HCT116 (cell line): ENCODE data around the gene CTNND2. TPM values are rescaled to one million over a fixed set of nuclear protein-coding genes. Genes with fewer than 3 reads are reported as not detected.

Experiments
- ATAC-seq: fragments of 200-7000 bp; cut with Tn5 transposase; 2 replicates; pipeline ENCODE4 v1.9.1; 2020; ENCODE audit warnings: mild to moderate bottlenecking, moderate library complexity
- BruUV-seq: library from RNA; stranded (reverse); fragments of 400-500 nt; replicated peaks from 2 replicates; lab custom pipeline; 2021; lab: Mats Ljungman, UMichigan
- CTCF ChIA-PET: fragments of 300-600 bp; sonication (Branson Sonifier 250); formaldehyde crosslinking; loops from one replicate; lab custom pipeline; 2021; ENCODE audit warnings: antibody characterized with exemption; lab: Charles Lee
- POLR2A ChIA-PET: fragments of 300-600, 350-600 bp; sonication (Branson Sonifier 250); formaldehyde crosslinking; loops from one replicate; lab custom pipeline; 2021; ENCODE audit warnings: antibody characterized with exemption; lab: Charles Lee
- RAD21 ChIA-PET, 2 experiments: fragments of 300-600 bp; sonication (Branson Sonifier 250); formaldehyde crosslinking; loops; one replicate each; lab custom pipeline; 2023; ENCODE audit warnings: low total read pairs in 2 of 2; ENCODE audit not compliant: uncharacterized antibody in 2 of 2, unreplicated experiment in 2 of 2, low non-redundant PET in 1 of 2; lab: Charles Lee
- DNase-seq: peaks from one replicate; pipeline ENCODE4 v3.0.0-alpha.2; 2010; ENCODE audit warnings: low read depth, low spot score
- H2AFZ ChIP-seq: fragments of 200-600 bp; shearing (Covaris generic), sonication (generic); 2 replicates; pipeline ENCODE4 v1.6.1; 2017; ENCODE audit warnings: low read depth, mixed run types, mixed read lengths, antibody characterized with exemption, low read length; ENCODE audit not compliant: poor library complexity, severe bottlenecking
- H3K27ac ChIP-seq: 2 replicates; pipeline ENCODE4 v1.5.1; 2012; ENCODE audit warnings: low read depth, low read length
- H3K27me3 ChIP-seq: fragments of 200-600 bp; sonication (generic); 2 replicates; pipeline ENCODE4 v1.6.1; 2016; ENCODE audit warnings: mixed run types, low read length, mixed read lengths; ENCODE audit not compliant: insufficient read depth
- H3K36me3 ChIP-seq, 2 experiments: fragments of 200-500 bp in 1 of 2; fragments of 200-600 bp in 1 of 2; sonication (Bioruptor generic) in 1 of 2; sonication (generic) in 1 of 2; 2 replicates each; pipeline versions ENCODE4 v1.5.1 to v1.6.1; 2014 to 2016; ENCODE audit warnings: low read length in 2 of 2, inconsistent platforms in 1 of 2, mixed read lengths in 1 of 2, mixed run types in 1 of 2; ENCODE audit not compliant: insufficient read depth in 2 of 2, control insufficient read depth in 1 of 2
- H3K4me1 ChIP-seq, 2 experiments: fragments of 200-600 bp in 1 of 2; sonication (generic) in 1 of 2; 2 replicates each; pipeline versions ENCODE4 v1.5.1 to v1.6.1; 2012 to 2017; ENCODE audit warnings: low read length in 2 of 2, inconsistent platforms in 1 of 2, mild to moderate bottlenecking in 1 of 2, mixed read lengths in 1 of 2, mixed run types in 1 of 2, moderate library complexity in 1 of 2; ENCODE audit not compliant: insufficient read depth in 2 of 2, control insufficient read depth in 1 of 2
- H3K4me2 ChIP-seq: fragments of 200-600 bp; sonication (generic); 2 replicates; pipeline ENCODE4 v1.6.1; 2017; ENCODE audit warnings: mixed run types, low read length, mixed read lengths
- H3K4me3 ChIP-seq, 2 experiments: fragments of 200-600 bp in 1 of 2; sonication (generic) in 1 of 2; replicated peaks in 1 of 2; 2 replicates each; pipeline ENCODE4 v1.5.1; 2011 to 2016; ENCODE audit warnings: low read length in 2 of 2, control low read depth in 1 of 2, low read depth in 1 of 2, mild to moderate bottlenecking in 1 of 2, mixed read lengths in 1 of 2, mixed run types in 1 of 2
- H3K79me2 ChIP-seq: fragments of 200-600 bp; sonication (generic); 2 replicates; pipeline ENCODE4 v1.6.1; 2017; ENCODE audit warnings: mild to moderate bottlenecking, mixed run types, low read length, moderate library complexity, mixed read lengths; ENCODE audit not compliant: insufficient read depth
- H3K9ac ChIP-seq: fragments of 200-600 bp; sonication (generic); 2 replicates; pipeline ENCODE4 v1.6.1; 2016; ENCODE audit warnings: low read length, mixed read lengths
- H3K9me2 ChIP-seq: fragments of 200-600 bp; sonication (generic), shearing (Covaris generic); 2 replicates; pipeline ENCODE4 v1.6.1; 2017; ENCODE audit warnings: mixed run types, mild to moderate bottlenecking, moderate library complexity; ENCODE audit not compliant: insufficient read depth
- H3K9me3 ChIP-seq, 2 experiments: fragments of 200-500 bp in 1 of 2; fragments of 200-600 bp in 1 of 2; sonication (Bioruptor generic) in 1 of 2; sonication (generic) in 1 of 2; 2 replicates each; pipeline ENCODE4 v1.6.1; 2014 to 2017; ENCODE audit warnings: low read length in 2 of 2, mixed read lengths in 2 of 2, inconsistent platforms in 1 of 2, low read depth in 1 of 2, mild to moderate bottlenecking in 1 of 2, mixed run types in 1 of 2, moderate library complexity in 1 of 2; ENCODE audit not compliant: control insufficient read depth in 1 of 2, insufficient read depth in 1 of 2
- H4K20me1 ChIP-seq: fragments of 200-600 bp; sonication (generic), shearing (Covaris generic); 2 replicates; pipeline ENCODE4 v1.6.1; 2017; ENCODE audit warnings: mixed run types, mild to moderate bottlenecking, moderate library complexity; ENCODE audit not compliant: insufficient read depth
- CEBPB ChIP-seq: IDR thresholded peaks from 2 replicates; pipeline ENCODE4 v1.6.1; 2012; ENCODE audit warnings: low read depth
- ELF1 ChIP-seq: IDR thresholded peaks from 2 replicates; pipeline ENCODE4 v1.6.1; 2012; ENCODE audit warnings: low read depth, borderline replicate concordance
- EZH2 ChIP-seq: fragments of 200-600 bp; sonication (generic); IDR thresholded peaks from 2 replicates; pipeline ENCODE4 v1.6.1; 2017; ENCODE audit warnings: antibody characterized with exemption, mixed run types
- EZH2phosphoT487 ChIP-seq: fragments of 200-600 bp; IDR thresholded peaks from 2 replicates; pipeline ENCODE4 v1.6.1; 2018; ENCODE audit warnings: antibody characterized with exemption, borderline replicate concordance
- POLR2A ChIP-seq: IDR thresholded peaks from 2 replicates; pipeline ENCODE4 v1.7.0; 2011; ENCODE audit warnings: borderline replicate concordance; ENCODE audit not compliant: insufficient read depth, insufficient read length; ENCODE audit errors: extremely low read depth
- POLR2AphosphoS5 ChIP-seq: IDR thresholded peaks from 2 replicates; pipeline ENCODE4 v1.6.1; 2011; ENCODE audit warnings: mild to moderate bottlenecking, low read depth, low read length, moderate library complexity
- SP1 ChIP-seq: IDR thresholded peaks from 2 replicates; pipeline ENCODE4 v1.6.1; 2012; ENCODE audit warnings: low read depth
- TCF7L2 ChIP-seq: IDR thresholded peaks from 2 replicates; pipeline ENCODE4 v1.7.0; 2011; ENCODE audit warnings: borderline replicate concordance, inconsistent platforms; ENCODE audit not compliant: insufficient read depth, insufficient read length; ENCODE audit errors: extremely low read depth
- YY1 ChIP-seq: IDR thresholded peaks from 2 replicates; pipeline ENCODE4 v1.6.1; 2011; ENCODE audit warnings: low read length, low read depth, moderate library complexity, mild to moderate bottlenecking; ENCODE audit not compliant: insufficient replicate concordance; ENCODE audit errors: extremely low read depth
- ZNF274 ChIP-seq: fragments of 200-500 bp; sonication (Bioruptor generic); IDR thresholded peaks from 2 replicates; pipeline ENCODE4 v1.6.1; 2014; ENCODE audit warnings: mild to moderate bottlenecking, low read depth, low read length, inconsistent platforms
- intact Hi-C: fragments of 100-400 bp; cut with micrococcal nuclease; formaldehyde crosslinking; loops from 2 replicates; pipeline ENCODE4 v1.10.0; 2022
- total RNA-seq: library from RNA; stranded (reverse); gene quantifications from one replicate; pipeline ENCODE4 v1.2.1, GENCODE V29; 2021; ENCODE audit not compliant: unreplicated experiment
- TF ChIP-seq, protein P1 (sequence below), 3 experiments: fragments of 200-600 bp in 1 of 3; sonication (generic) in 1 of 3; IDR thresholded peaks in 2 of 3; conservative IDR thresholded peaks in 1 of 3; 2 replicates each; pipeline ENCODE4 v1.5.1; 2012 to 2017; ENCODE audit warnings: low read depth in 2 of 3, low read length in 2 of 3, antibody characterized with exemption in 1 of 3, borderline replicate concordance in 1 of 3, control low read depth in 1 of 3, mild to moderate bottlenecking in 1 of 3, mixed read lengths in 1 of 3, mixed run types in 1 of 3, moderate library complexity in 1 of 3; ENCODE audit not compliant: insufficient read depth in 1 of 3
- TF ChIP-seq, protein P2 (sequence below): IDR thresholded peaks from 2 replicates; pipeline ENCODE4 v1.6.1; 2011; ENCODE audit warnings: mild to moderate bottlenecking, low read length, moderate library complexity; ENCODE audit not compliant: insufficient replicate concordance; ENCODE audit errors: extremely low read depth
- TF ChIP-seq, protein P3 (sequence below): IDR thresholded peaks from 2 replicates; pipeline ENCODE4 v1.6.1; 2012
- TF ChIP-seq, protein P4 (sequence below): IDR thresholded peaks from 2 replicates; pipeline ENCODE4 v1.6.1; 2012

CTNND2 gene
- total RNA-seq, 1 experiment from 2014 or later = not detected

DNA sequence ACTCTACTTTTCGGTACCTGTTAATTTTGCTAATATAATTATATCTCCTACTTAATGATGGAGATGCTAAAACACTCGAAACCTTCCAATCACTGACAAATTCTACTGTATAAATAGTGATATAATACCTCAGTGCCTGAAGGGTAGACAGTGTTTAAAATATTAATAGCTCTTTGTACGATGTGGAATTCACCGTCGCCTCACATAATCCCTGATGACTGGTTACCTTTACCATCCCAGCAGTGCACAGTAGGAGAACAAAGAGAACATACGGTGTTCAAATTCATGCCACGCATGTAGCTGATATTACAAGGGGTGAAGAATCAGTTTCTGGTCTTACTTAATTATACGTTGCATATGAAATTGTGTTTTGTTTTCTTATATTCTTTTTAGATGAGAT is 506.7 kb downstream of the CTNND2 start:
- Histone ChIP-seq H2AFZ (no peak overlapping the region), H3K9ac (no peak overlapping the region), H3K4me3 (no peak overlapping the region), H3K4me1 (no peaks in the 10 kb centered on the region), H3K79me2 (no peaks in the 10 kb centered on the region), H3K9me3 (peaks cover 0 to 13% of the 10 kb centered on the region in 2 experiments; a peak in 2 of 4 replicates), H3K4me2 (no peak overlapping the region), H3K27ac (no peak overlapping the region), H3K9me2 (no peaks in the 10 kb centered on the region), H3K27me3 (no peaks in the 10 kb centered on the region), H4K20me1 (no peaks in the 10 kb centered on the region), H3K36me3 (no peaks in the 10 kb centered on the region; a peak in 1 of 4 replicates)
- ATAC-seq (no peak), DNase-seq (no peak)
- intact Hi-C loops = no loop called here
- POLR2A ChIA-PET = no interaction called here
- BruUV-seq = no TSS peak
- CTCF ChIA-PET = no interaction called here
- RAD21 ChIA-PET = no interaction called here
- no peak for TF ChIP-seq EZH2phosphoT487
- TF ChIP-seq, protein P1, sequence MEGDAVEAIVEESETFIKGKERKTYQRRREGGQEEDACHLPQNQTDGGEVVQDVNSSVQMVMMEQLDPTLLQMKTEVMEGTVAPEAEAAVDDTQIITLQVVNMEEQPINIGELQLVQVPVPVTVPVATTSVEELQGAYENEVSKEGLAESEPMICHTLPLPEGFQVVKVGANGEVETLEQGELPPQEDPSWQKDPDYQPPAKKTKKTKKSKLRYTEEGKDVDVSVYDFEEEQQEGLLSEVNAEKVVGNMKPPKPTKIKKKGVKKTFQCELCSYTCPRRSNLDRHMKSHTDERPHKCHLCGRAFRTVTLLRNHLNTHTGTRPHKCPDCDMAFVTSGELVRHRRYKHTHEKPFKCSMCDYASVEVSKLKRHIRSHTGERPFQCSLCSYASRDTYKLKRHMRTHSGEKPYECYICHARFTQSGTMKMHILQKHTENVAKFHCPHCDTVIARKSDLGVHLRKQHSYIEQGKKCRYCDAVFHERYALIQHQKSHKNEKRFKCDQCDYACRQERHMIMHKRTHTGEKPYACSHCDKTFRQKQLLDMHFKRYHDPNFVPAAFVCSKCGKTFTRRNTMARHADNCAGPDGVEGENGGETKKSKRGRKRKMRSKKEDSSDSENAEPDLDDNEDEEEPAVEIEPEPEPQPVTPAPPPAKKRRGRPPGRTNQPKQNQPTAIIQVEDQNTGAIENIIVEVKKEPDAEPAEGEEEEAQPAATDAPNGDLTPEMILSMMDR (IDR thresholded peaks at IDR 0.05 in 2 of 3, conservative IDR thresholded peaks at IDR 0.05 in 1 of 3; ENCODE audit: borderline replicate concordance in 1 of 3, insufficient read depth in 1 of 3, low read depth in 2 of 3, low read length in 2 of 3) = no peak
- TF ChIP-seq ELF1 = no peak

DNA sequence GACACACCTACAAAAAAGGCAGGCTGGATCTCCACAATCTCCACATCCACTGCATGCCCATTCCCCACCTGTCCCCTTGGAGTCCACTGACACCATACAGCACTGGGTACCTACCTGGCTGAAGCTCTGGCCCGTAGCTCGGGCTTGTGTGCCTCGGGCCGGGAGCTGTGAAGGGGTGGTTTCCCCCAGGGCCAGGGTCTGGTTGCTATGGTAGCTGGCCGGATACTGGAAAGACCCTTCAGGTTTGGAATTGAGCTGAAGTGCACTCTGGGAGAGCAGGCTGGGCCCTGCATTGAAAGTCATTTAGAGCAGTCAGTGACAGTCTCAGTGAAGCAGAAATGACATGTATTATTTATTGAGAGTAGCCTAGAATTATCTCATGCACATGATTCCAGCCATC is 507.3 kb downstream of the CTNND2 start:
- no peaks in the 10 kb centered on the region for H3K9me2 ChIP-seq
- H3K4me2 ChIP-seq = no peak overlapping the region
- intact Hi-C loops = no loop called here
- H4K20me1 ChIP-seq = no peaks in the 10 kb centered on the region
- no peak overlapping the region for H3K9ac ChIP-seq
- H3K27me3 ChIP-seq = no peaks in the 10 kb centered on the region
- H3K4me3 ChIP-seq = no peak overlapping the region
- peaks cover 0 to 13% of the 10 kb centered on the region in 2 experiments; a peak in 2 of 4 replicates for H3K9me3 ChIP-seq
- BruUV-seq = no TSS peak
- H3K27ac ChIP-seq = no peak overlapping the region
- H3K36me3 ChIP-seq = no peaks in the 10 kb centered on the region; a peak in 1 of 4 replicates
- ATAC-seq (no peak), DNase-seq (no peak)
- H2AFZ ChIP-seq = no peak overlapping the region
- H3K4me1 ChIP-seq = no peaks in the 10 kb centered on the region
- POLR2A ChIA-PET = no interaction called here
- H3K79me2 ChIP-seq = no peaks in the 10 kb centered on the region
- CTCF ChIA-PET = no interaction called here
- RAD21 ChIA-PET = no interaction called here
- no peak for TF ChIP-seq ZNF274
- no peak for TF ChIP-seq TCF7L2
- TF ChIP-seq, protein P2, sequence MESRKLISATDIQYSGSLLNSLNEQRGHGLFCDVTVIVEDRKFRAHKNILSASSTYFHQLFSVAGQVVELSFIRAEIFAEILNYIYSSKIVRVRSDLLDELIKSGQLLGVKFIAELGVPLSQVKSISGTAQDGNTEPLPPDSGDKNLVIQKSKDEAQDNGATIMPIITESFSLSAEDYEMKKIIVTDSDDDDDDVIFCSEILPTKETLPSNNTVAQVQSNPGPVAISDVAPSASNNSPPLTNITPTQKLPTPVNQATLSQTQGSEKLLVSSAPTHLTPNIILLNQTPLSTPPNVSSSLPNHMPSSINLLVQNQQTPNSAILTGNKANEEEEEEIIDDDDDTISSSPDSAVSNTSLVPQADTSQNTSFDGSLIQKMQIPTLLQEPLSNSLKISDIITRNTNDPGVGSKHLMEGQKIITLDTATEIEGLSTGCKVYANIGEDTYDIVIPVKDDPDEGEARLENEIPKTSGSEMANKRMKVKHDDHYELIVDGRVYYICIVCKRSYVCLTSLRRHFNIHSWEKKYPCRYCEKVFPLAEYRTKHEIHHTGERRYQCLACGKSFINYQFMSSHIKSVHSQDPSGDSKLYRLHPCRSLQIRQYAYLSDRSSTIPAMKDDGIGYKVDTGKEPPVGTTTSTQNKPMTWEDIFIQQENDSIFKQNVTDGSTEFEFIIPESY = no peak
- no peak for TF ChIP-seq YY1
- no peak for TF ChIP-seq POLR2AphosphoS5
- no peak for TF ChIP-seq ELF1
- TF ChIP-seq EZH2 = no peak
- TF ChIP-seq, protein P3, sequence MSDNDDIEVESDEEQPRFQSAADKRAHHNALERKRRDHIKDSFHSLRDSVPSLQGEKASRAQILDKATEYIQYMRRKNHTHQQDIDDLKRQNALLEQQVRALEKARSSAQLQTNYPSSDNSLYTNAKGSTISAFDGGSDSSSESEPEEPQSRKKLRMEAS = no peak
- TF ChIP-seq POLR2A = no peak
- no peak for TF ChIP-seq EZH2phosphoT487
- no peak for TF ChIP-seq CEBPB
- TF ChIP-seq, protein P4, sequence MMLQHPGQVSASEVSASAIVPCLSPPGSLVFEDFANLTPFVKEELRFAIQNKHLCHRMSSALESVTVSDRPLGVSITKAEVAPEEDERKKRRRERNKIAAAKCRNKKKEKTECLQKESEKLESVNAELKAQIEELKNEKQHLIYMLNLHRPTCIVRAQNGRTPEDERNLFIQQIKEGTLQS = no peak
- no peak for TF ChIP-seq SP1
